Measurements from ENCODE around the gene TBC1D16. TPM values are rescaled to one million over a fixed set of nuclear protein-coding genes. Genes with fewer than 3 reads are reported as not detected.

TBC1D16 gene
- total RNA-seq, 1 donor from 2014 or later = 197 TPM

DNA sequence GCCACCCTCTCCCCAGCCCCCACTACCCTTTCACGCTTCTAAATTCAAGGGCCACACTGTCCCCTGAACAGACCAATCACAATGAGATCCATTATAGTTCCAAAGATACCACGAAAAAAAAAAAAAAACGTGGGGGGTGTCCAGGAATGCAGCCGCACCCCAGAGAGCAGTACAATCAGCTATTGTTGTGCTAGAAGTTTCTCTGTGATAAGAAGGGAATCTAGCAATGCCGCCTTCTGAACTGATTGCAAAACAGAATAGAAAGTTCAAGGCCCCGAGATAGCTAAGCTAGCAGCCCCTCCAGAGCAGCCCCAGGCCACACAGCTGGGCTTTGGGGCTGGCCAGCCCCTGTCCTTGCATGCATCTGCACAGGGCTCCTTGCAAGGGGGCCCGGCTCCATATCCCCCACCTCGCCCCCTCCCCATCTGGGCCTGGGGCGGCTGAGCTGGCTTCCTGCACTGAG lies 109.5 kb downstream of the TBC1D16 start:
- no peak overlapping the region for H3K27ac Mint-ChIP-seq (ENCODE audit: unreplicated experiment)

DNA sequence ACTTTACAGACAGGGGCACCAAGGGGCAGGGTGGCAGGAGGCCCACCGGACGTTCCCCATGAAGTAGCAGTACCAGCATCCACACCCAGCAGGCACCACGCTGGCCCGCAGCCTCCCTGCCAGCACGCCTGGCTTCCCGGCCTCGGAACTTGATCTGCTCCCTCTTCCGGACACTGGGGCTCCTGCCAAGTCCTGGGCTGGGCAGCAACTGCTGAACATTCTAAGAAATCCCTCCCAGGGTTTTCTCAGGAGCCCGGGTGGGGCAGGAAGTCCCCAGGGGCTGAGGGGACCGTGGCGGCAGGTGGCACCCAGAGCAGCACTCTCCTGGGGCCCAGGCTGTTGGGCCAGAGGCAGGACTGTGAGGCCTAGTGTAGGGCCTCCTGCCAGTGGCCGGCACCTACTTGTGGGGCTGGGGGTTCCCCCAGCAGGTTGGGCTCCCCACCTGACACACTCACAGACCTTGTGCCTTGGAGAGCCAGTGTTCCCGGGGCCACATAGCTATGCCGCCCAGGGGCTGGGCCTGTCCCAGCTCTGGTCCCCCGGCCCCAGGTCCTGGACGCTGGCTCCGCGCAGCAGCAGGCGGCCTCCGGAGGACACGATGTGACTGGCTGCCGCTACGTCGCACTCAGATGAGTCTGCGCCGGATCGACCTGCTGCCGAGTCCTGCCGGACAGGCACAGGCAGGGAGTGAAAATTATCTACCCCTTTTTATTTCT lies 110.3 kb downstream of the TBC1D16 start:
- peaks cover 4% of the 10 kb centered on the region for H3K27me3 Mint-ChIP-seq (ENCODE audit: unreplicated experiment)
- TF ChIP-seq, protein P1, sequence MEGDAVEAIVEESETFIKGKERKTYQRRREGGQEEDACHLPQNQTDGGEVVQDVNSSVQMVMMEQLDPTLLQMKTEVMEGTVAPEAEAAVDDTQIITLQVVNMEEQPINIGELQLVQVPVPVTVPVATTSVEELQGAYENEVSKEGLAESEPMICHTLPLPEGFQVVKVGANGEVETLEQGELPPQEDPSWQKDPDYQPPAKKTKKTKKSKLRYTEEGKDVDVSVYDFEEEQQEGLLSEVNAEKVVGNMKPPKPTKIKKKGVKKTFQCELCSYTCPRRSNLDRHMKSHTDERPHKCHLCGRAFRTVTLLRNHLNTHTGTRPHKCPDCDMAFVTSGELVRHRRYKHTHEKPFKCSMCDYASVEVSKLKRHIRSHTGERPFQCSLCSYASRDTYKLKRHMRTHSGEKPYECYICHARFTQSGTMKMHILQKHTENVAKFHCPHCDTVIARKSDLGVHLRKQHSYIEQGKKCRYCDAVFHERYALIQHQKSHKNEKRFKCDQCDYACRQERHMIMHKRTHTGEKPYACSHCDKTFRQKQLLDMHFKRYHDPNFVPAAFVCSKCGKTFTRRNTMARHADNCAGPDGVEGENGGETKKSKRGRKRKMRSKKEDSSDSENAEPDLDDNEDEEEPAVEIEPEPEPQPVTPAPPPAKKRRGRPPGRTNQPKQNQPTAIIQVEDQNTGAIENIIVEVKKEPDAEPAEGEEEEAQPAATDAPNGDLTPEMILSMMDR (IDR thresholded peaks at IDR 0.05; ENCODE audit: partially characterized antibody, unreplicated experiment) = no peak
- H3K4me3 Mint-ChIP-seq (ENCODE audit: unreplicated experiment) = no peak overlapping the region
- no peak overlapping the region for H3K27ac Mint-ChIP-seq (ENCODE audit: unreplicated experiment)
- no peak for DNase-seq
- H3K4me1 Mint-ChIP-seq (ENCODE audit: low read depth, unreplicated experiment) = no peaks in the 10 kb centered on the region
- peaks cover 3% of the 10 kb centered on the region for H3K9me3 Mint-ChIP-seq (ENCODE audit: unreplicated experiment)
- H3K36me3 Mint-ChIP-seq (ENCODE audit: unreplicated experiment) = no peaks in the 10 kb centered on the region

More for the DNA sequence above, 109.5 kb downstream of the TBC1D16 start:
- DNase-seq = no peak
- H3K9me3 Mint-ChIP-seq (ENCODE audit: unreplicated experiment) = peaks cover 4% of the 10 kb centered on the region
- no peak overlapping the region for H3K4me3 Mint-ChIP-seq (ENCODE audit: unreplicated experiment)
- no peaks in the 10 kb centered on the region for H3K4me1 Mint-ChIP-seq (ENCODE audit: low read depth, unreplicated experiment)
- peaks cover 4% of the 10 kb centered on the region for H3K27me3 Mint-ChIP-seq (ENCODE audit: unreplicated experiment)
- H3K36me3 Mint-ChIP-seq (ENCODE audit: unreplicated experiment) = no peaks in the 10 kb centered on the region
- TF ChIP-seq, protein P1 (IDR thresholded peaks at IDR 0.05; ENCODE audit: partially characterized antibody, unreplicated experiment) = no peak

DNA sequence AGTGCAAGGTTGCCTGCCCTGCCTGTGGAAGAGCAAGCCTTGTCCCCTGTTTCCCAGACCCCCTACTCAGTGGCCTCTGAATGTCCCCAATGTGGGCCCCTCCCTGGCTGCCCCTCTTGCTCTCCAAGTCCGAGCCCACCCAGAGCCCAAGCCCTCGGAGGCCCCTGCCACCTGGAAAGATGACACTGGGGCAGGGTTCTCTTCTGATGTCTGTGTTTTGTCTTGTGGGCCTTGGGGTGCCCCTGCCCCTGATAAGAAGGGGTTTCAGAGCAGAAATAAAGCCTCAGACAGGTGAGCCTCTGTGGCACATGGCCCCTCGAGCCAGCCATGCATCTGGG lies 111.1 kb downstream of the TBC1D16 start:
- Mint-ChIP-seq H3K9me3 (ENCODE audit: unreplicated experiment) (peaks cover 3% of the 10 kb centered on the region), H3K4me3 (ENCODE audit: unreplicated experiment) (no peak overlapping the region), H3K36me3 (ENCODE audit: unreplicated experiment) (no peaks in the 10 kb centered on the region), H3K4me1 (ENCODE audit: low read depth, unreplicated experiment) (no peaks in the 10 kb centered on the region), H3K27me3 (ENCODE audit: unreplicated experiment) (peaks cover 4% of the 10 kb centered on the region), H3K27ac (ENCODE audit: unreplicated experiment) (no peak overlapping the region)
- TF ChIP-seq, protein P1 (IDR thresholded peaks at IDR 0.05; ENCODE audit: partially characterized antibody, unreplicated experiment) = peak; percentile 21
- no peak for DNase-seq

DNA sequence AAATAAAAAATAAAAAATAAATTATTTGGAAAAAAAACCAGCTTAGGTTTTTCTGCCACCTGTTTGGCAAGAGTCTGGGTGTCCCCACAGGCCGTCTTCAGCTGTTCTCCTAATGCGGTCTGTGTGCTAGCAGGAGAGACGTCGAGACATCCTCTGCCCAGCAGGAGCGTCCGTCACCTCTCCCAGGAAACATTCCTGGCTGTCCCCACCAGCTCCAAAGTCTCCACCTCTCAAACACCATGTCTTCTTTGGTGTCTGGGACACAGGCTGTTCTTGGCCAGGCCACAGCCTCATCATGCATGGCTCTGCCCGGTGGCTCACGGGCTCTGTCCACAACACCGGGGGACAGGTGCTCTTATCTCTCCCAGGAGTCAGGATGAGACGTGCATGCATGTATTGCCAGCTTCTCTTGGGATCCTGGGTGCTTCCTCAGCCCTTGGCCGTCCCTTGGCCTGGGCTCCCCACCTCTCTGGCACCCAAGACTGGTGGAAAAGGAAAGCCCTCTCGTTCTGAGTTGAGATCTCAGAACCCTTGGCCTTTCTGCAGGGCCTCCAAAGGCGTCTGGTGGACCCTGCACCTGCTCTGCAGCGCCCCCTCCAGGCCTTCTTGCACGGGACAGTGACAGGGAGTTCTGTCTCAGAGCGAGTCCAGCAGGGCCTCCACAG lies 111.6 kb downstream of the TBC1D16 start:
- Mint-ChIP-seq H3K9me3 (ENCODE audit: unreplicated experiment) (peaks cover 3% of the 10 kb centered on the region), H3K4me3 (ENCODE audit: unreplicated experiment) (no peak overlapping the region), H3K4me1 (ENCODE audit: low read depth, unreplicated experiment) (no peaks in the 10 kb centered on the region), H3K27ac (ENCODE audit: unreplicated experiment) (no peak overlapping the region), H3K36me3 (ENCODE audit: unreplicated experiment) (no peaks in the 10 kb centered on the region), H3K27me3 (ENCODE audit: unreplicated experiment) (peaks cover 4% of the 10 kb centered on the region)
- TF ChIP-seq, protein P1 (IDR thresholded peaks at IDR 0.05; ENCODE audit: partially characterized antibody, unreplicated experiment) = peak; percentile 73
- DNase-seq = peak; percentile 86

DNA sequence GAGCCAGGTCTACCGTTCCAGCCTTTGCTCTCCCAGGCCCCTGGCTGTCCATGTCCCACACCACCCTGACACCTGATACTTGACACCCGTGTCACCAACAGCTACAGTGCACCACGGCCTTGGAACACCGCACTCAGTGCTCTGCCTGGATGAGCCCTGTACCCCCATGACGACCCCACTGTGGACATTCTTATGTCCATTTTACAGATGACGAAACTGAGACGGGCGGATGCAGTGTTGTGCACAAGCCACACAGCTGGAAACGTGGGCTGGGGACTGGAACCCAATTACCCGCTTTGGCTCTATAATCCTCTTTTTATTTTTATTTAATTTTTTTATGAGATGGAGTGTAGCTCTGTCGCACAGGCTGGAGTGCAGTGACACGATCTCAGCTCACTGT lies 112.9 kb downstream of the TBC1D16 start:
- no peak overlapping the region for H3K27ac Mint-ChIP-seq (ENCODE audit: unreplicated experiment)
- no peak for DNase-seq
- H3K36me3 Mint-ChIP-seq (ENCODE audit: unreplicated experiment) = no peaks in the 10 kb centered on the region
- H3K27me3 Mint-ChIP-seq (ENCODE audit: unreplicated experiment) = peaks cover 2% of the 10 kb centered on the region
- no peaks in the 10 kb centered on the region for H3K4me1 Mint-ChIP-seq (ENCODE audit: low read depth, unreplicated experiment)
- TF ChIP-seq, protein P1 (IDR thresholded peaks at IDR 0.05; ENCODE audit: partially characterized antibody, unreplicated experiment) = no peak
- H3K9me3 Mint-ChIP-seq (ENCODE audit: unreplicated experiment) = no peaks in the 10 kb centered on the region
- no peak overlapping the region for H3K4me3 Mint-ChIP-seq (ENCODE audit: unreplicated experiment)

Data from glutamatergic neuron (in vitro differentiated cells).